ENCODE data around the gene FAM234B.

- no peak for TF ChIP-seq POLR2A (IDR thresholded peaks at IDR 0.05)
- no peak for TF ChIP-seq CTCF (IDR thresholded peaks at IDR 0.05)
These were observed 47.7 kb downstream of the FAM234B start for GRCh38 chr12:13091832-13092231.
